GM19035 (cell line): ENCODE data around the gene HOXD4.

Experiments used
- ATAC-seq: cut with Tn5 transposase; IDR thresholded peaks from one replicate; pipeline ENCODE4 v1.9.1; 2021; ENCODE audit not compliant: unreplicated experiment

HOXD4 gene

GRCh38 chr2:176187899-176188773, 36.8 kb downstream of the HOXD4 start, which contains the start of gene HOXD1:
Gene HOXD1 (plus strand): TSS chr2:176188668. CDS start chr2:176188802, 134 bp downstream.
- ATAC-seq = no peak

GRCh38 chr2:176188774-176189680, 37.7 kb downstream of the HOXD4 start:
- ATAC-seq = no peak

GRCh38 chr2:176189681-176190641, 38.6 kb downstream of the HOXD4 start:
- no peak for ATAC-seq

- no peak for ATAC-seq
These were observed 41.0 kb downstream of the HOXD4 start for GRCh38 chr2:176192351-176192750.

- no peak for ATAC-seq
These were observed 41.7 kb downstream of the HOXD4 start for GRCh38 chr2:176193048-176193447.

- ATAC-seq = no peak
These were observed 48.6 kb downstream of the HOXD4 start for GRCh38 chr2:176199902-176200301.

GRCh38 chr2:176200971-176201370, 49.6 kb downstream of the HOXD4 start:
- ATAC-seq = no peak

GRCh38 chr2:176202491-176202890, 51.1 kb downstream of the HOXD4 start:
- no peak for ATAC-seq
